ENCODE results near the gene CCDC90B. TPM values are rescaled to one million over a fixed set of nuclear protein-coding genes. Genes with fewer than 3 reads are reported as not detected.
A peak's percentile ranks its signal among the peaks of the same experiment; 100 is the strongest.

Gene CCDC90B
- polyA plus RNA-seq, 1 donor = 94.8 TPM

GRCh38 chr11:83241291-83241946 is 44.7 kb downstream of the CCDC90B start:
- peak; percentile 37 for DNase-seq

GRCh38 chr11:83238111-83238510 is 48.1 kb downstream of the CCDC90B start:
- DNase-seq = no peak

GRCh38 chr11:83235825-83236224 is 50.3 kb downstream of the CCDC90B start:
- no peak for DNase-seq

GRCh38 chr11:83223457-83223856 is 62.7 kb downstream of the CCDC90B start:
- no peak for DNase-seq

GRCh38 chr11:83222499-83222898 is 63.7 kb downstream of the CCDC90B start:
- DNase-seq = no peak

GRCh38 chr11:83221694-83222093 is 64.5 kb downstream of the CCDC90B start:
- no peak for DNase-seq

- DNase-seq = no peak
These were observed 65.9 kb downstream of the CCDC90B start for GRCh38 chr11:83220260-83220659.

GRCh38 chr11:83219095-83219494 is 67.1 kb downstream of the CCDC90B start:
- no peak for DNase-seq

Other genes with a start within 250 kb of the CCDC90B start
- 8.4 TPM for gene RAB30, start 214.5 kb downstream of the CCDC90B start, polyA plus RNA-seq (ENCODE audit: insufficient read length)
- 101 TPM for gene PCF11, start 129.2 kb downstream of the CCDC90B start, polyA plus RNA-seq (ENCODE audit: insufficient read length)
- gene ANKRD42, start 92.7 kb downstream of the CCDC90B start, polyA plus RNA-seq (ENCODE audit: insufficient read length) = 21.3 TPM

Data from left kidney (tissue), 2 donors.